COLO668 (cell line): ENCODE results near the gene NAP1L4.

Experiments used
- DNase-seq: peaks from one replicate; lab custom pipeline; 2025; ENCODE audit not compliant: unreplicated experiment; lab: John Stamatoyannopoulos, UW

The NAP1L4 gene

GRCh38 chr11:2992234-2992996, at the start of gene NAP1L4:
Gene NAP1L4, minus strand, starts transcription at chr11:2992329. Its CDS starts 13,109 bp downstream, at chr11:2979220.
- DNase-seq, result peak; percentile 98

GRCh38 chr11:3040881-3041280, 48.8 kb upstream of the NAP1L4 start:
- no peak for DNase-seq

GRCh38 chr11:3037945-3038271, 45.8 kb upstream of the NAP1L4 start:
- no peak for DNase-seq

GRCh38 chr11:3037040-3037944, 45.2 kb upstream of the NAP1L4 start:
- DNase-seq, result peak; percentile 81

- no peak for DNase-seq
Measured at GRCh38 chr11:3036419-3036818, 44.3 kb upstream of the NAP1L4 start.

GRCh38 chr11:3035333-3035732, 43.2 kb upstream of the NAP1L4 start:
- no peak for DNase-seq

GRCh38 chr11:3030289-3031070, 38.4 kb upstream of the NAP1L4 start:
- DNase-seq, result no peak

GRCh38 chr11:3028813-3029212, 36.7 kb upstream of the NAP1L4 start:
- DNase-seq, result no peak

GRCh38 chr11:3026803-3027202, 34.7 kb upstream of the NAP1L4 start:
- no peak for DNase-seq

- DNase-seq, result no peak
Measured at GRCh38 chr11:3022982-3023381, 30.9 kb upstream of the NAP1L4 start.

GRCh38 chr11:3022300-3022967, 30.3 kb upstream of the NAP1L4 start:
- DNase-seq, result no peak

- DNase-seq, result peak; percentile 3
Measured at GRCh38 chr11:3021125-3021524, 29.0 kb upstream of the NAP1L4 start.

GRCh38 chr11:3020011-3020410, 27.9 kb upstream of the NAP1L4 start:
- no peak for DNase-seq

- DNase-seq, result no peak
Measured at GRCh38 chr11:3018596-3018995, 26.5 kb upstream of the NAP1L4 start.

GRCh38 chr11:3016861-3017260, 24.7 kb upstream of the NAP1L4 start:
- DNase-seq, result no peak

GRCh38 chr11:3015796-3016195, 23.7 kb upstream of the NAP1L4 start:
- DNase-seq, result no peak

GRCh38 chr11:3014943-3015342, 22.8 kb upstream of the NAP1L4 start:
- DNase-seq, result no peak

GRCh38 chr11:3014057-3014938, 22.2 kb upstream of the NAP1L4 start:
- no peak for DNase-seq

GRCh38 chr11:3011891-3012885, 20.1 kb upstream of the NAP1L4 start:
- DNase-seq, result no peak
